GM18499 (cell line): ENCODE results near the gene GRAP2.

Experiments used
- ATAC-seq: cut with Tn5 transposase; IDR thresholded peaks from one replicate; pipeline ENCODE4 v1.9.1; 2021; ENCODE audit warnings: moderate number of reproducible peaks; ENCODE audit not compliant: insufficient read depth, unreplicated experiment

Gene GRAP2

GRCh38 chr22:40002935-40003715 lies 102.2 kb downstream of the GRAP2 start:
- ATAC-seq, result no peak

- no peak for ATAC-seq
Observed at GRCh38 chr22:40004836-40005235, 104.0 kb downstream of the GRAP2 start.

GRCh38 chr22:40006641-40007040 lies 105.8 kb downstream of the GRAP2 start:
- ATAC-seq, result no peak

- no peak for ATAC-seq
Observed at GRCh38 chr22:40007853-40008710, 107.2 kb downstream of the GRAP2 start.

- ATAC-seq, result no peak
Observed at GRCh38 chr22:40008726-40009291, 107.9 kb downstream of the GRAP2 start.

- no peak for ATAC-seq
Observed at GRCh38 chr22:40009292-40009774, 108.4 kb downstream of the GRAP2 start.

- no peak for ATAC-seq
Observed at GRCh38 chr22:40009951-40010671, 109.2 kb downstream of the GRAP2 start.

- ATAC-seq, result no peak
Observed at GRCh38 chr22:40010746-40011145, 109.9 kb downstream of the GRAP2 start.

GRCh38 chr22:40014667-40015248 lies 113.9 kb downstream of the GRAP2 start:
- no peak for ATAC-seq

- ATAC-seq, result no peak
Observed at GRCh38 chr22:40015358-40015976, 114.6 kb downstream of the GRAP2 start.

GRCh38 chr22:40018051-40018450 lies 117.2 kb downstream of the GRAP2 start:
- no peak for ATAC-seq

- no peak for ATAC-seq
Observed at GRCh38 chr22:40019100-40019499, 118.2 kb downstream of the GRAP2 start.

GRCh38 chr22:40020956-40021355 lies 120.1 kb downstream of the GRAP2 start:
- no peak for ATAC-seq

- no peak for ATAC-seq
Observed at GRCh38 chr22:40021401-40022000, 120.6 kb downstream of the GRAP2 start.

GRCh38 chr22:40022536-40023240 lies 121.8 kb downstream of the GRAP2 start:
- no peak for ATAC-seq
